H1 (cell line): ENCODE results near the gene SCFD1. TPM values are rescaled to one million over a fixed set of nuclear protein-coding genes. Genes with fewer than 3 reads are reported as not detected.

ENCODE experiments used
- SIN3A ChIP-seq, 2 experiments: IDR thresholded peaks in 1 of 2; conservative IDR thresholded peaks in 1 of 2; 2 replicates each; pipeline ENCODE4 v1.6.1; 2011 to 2012; ENCODE audit warnings: low read length in 2 of 2, improper control_type of control experiment in 1 of 2, low read depth in 1 of 2, mild to moderate bottlenecking in 1 of 2
- polyA plus RNA-seq, 7 experiments: library from polyadenylated mRNA; depleted of rRNA in 3 of 7; stranded (reverse) in 5 of 7; unstranded in 2 of 7; fragments of >200 nt in 5 of 7; fragments of 200-250 nt in 2 of 7; gene quantifications; 1 replicate in 5 of 7; 2 replicates in 1 of 7; 4 replicates in 1 of 7; pipeline versions ENCODE4 v1.2.1 to v1.2.3, GENCODE V29; 2011 to 2013; ENCODE audit warnings: missing spikeins in 2 of 7, mixed read lengths in 2 of 7
- total RNA-seq: library from RNA; stranded (reverse); fragmentation: NEBNext Ultra II Directional; extraction: Animal tissue kit (Norgen Biotek cat#: 25700); gene quantifications from 2 replicates; pipeline ENCODE4 v1.2.1, GENCODE V29; 2021

Gene SCFD1
- total and polyA plus RNA-seq, 2 of the 8 experiments (the other 6 are each of a cell fraction or from before 2014, with no cell fraction given): 32.8 to 64.5 TPM

DNA sequence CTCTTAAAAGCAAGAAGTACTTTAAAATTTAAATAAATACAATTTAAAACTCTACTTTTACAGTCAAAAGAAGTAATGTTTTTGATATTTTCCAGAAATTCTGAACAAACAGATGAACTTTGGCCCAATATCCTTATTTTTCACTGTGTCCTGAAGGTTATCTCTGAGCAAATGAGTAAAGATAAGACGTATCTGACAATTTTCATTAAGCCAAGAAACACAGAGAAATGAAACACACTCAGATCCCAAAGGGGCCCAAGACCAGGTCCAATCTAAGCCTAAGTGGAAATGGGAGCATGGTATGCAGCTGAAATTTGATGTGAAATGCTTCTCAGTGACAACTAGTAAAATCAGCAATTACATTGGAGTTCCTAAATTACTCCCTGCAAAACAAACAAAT lies 146.7 kb downstream of the SCFD1 start (continued):
- no peak for TF ChIP-seq SIN3A (conservative IDR thresholded peaks at IDR 0.05 in 1 of 2, IDR thresholded peaks at IDR 0.05 in 1 of 2; ENCODE audit: low read depth in 1 of 2, low read length in 2 of 2)
- TF ChIP-seq, all 59 proteins: peak for 0
